KBM-7 (cell line): ENCODE results near the gene NCAM2.

Source experiments
- DNase-seq: peaks from one replicate; pipeline ENCODE4 v3.0.0-alpha.2; 2015
- in situ Hi-C: fragments of 300-500 bp; cut with MboI; formaldehyde crosslinking; loops from 2 replicates; pipeline ENCODE4 v1.14.3; 2020; ENCODE audit warnings: low sequenced_read_pairs, low pct_unique_long_range_greater_than_20kb, mixed read lengths

NCAM2 gene

GRCh38 chr21:20997636-20998455 is at the start of gene NCAM2:
Gene NCAM2, plus strand, starts transcription at chr21:20998409.
- no peak for DNase-seq
- in situ Hi-C loops = no loop called here

- DNase-seq = peak; percentile 7
- in situ Hi-C loops = no loop called here
Measured at GRCh38 chr21:20949884-20950283, 48.3 kb upstream of the NCAM2 start.

- DNase-seq = no peak
- in situ Hi-C loops = no loop called here
Measured at GRCh38 chr21:20965816-20966215, 32.4 kb upstream of the NCAM2 start.

- in situ Hi-C loops = no loop called here
- DNase-seq = peak; percentile 5
Measured at GRCh38 chr21:20968391-20968790, 29.8 kb upstream of the NCAM2 start.

- in situ Hi-C loops = no loop called here
- DNase-seq = no peak
Measured at GRCh38 chr21:20970691-20971090, 27.5 kb upstream of the NCAM2 start.

GRCh38 chr21:20971296-20971921 is 26.8 kb upstream of the NCAM2 start:
- peak; percentile 65 for DNase-seq
- in situ Hi-C loops = no loop called here

- in situ Hi-C loops = no loop called here
Measured at GRCh38 chr21:20994790-20995189, 3.4 kb upstream of the NCAM2 start.

GRCh38 chr21:20996421-20997310 is 1.5 kb upstream of the NCAM2 start:
- DNase-seq = no peak
- in situ Hi-C loops = no loop called here

More at GRCh38 chr21:20994790-20995189, 3.4 kb upstream of the NCAM2 start:
- DNase-seq = no peak

- DNase-seq = no peak
- in situ Hi-C loops = no loop called here
Measured at GRCh38 chr21:20997311-20997635, 936 bp upstream of the NCAM2 start.

GRCh38 chr21:20998456-20998789 is 214 bp downstream of the NCAM2 start:
- in situ Hi-C loops = no loop called here
- peak; percentile 65 for DNase-seq

GRCh38 chr21:20998886-20999285 is 677 bp downstream of the NCAM2 start:
- in situ Hi-C loops = no loop called here
- no peak for DNase-seq

GRCh38 chr21:20999659-21000058 is 1.4 kb downstream of the NCAM2 start:
- in situ Hi-C loops = no loop called here
- DNase-seq = peak; percentile 64

- no peak for DNase-seq
- in situ Hi-C loops = no loop called here
Measured at GRCh38 chr21:21000591-21001175, 2.5 kb downstream of the NCAM2 start.

GRCh38 chr21:21001591-21002100 is 3.4 kb downstream of the NCAM2 start:
- in situ Hi-C loops = no loop called here

GRCh38 chr21:21002153-21002552 is 3.9 kb downstream of the NCAM2 start:
- in situ Hi-C loops = no loop called here
- DNase-seq = no peak

More at GRCh38 chr21:21001591-21002100, 3.4 kb downstream of the NCAM2 start:
- no peak for DNase-seq

GRCh38 chr21:21003701-21004100 is 5.5 kb downstream of the NCAM2 start:
- peak; percentile 73 for DNase-seq
- in situ Hi-C loops = no loop called here

- in situ Hi-C loops = no loop called here
- DNase-seq = no peak
Measured at GRCh38 chr21:21007606-21008005, 9.4 kb downstream of the NCAM2 start.

- in situ Hi-C loops = no loop called here
- no peak for DNase-seq
Measured at GRCh38 chr21:21010228-21010627, 12.0 kb downstream of the NCAM2 start.

GRCh38 chr21:21010698-21011097 is 12.5 kb downstream of the NCAM2 start:
- no peak for DNase-seq
- in situ Hi-C loops = no loop called here
